Hepatocyte (in vitro differentiated cells): ENCODE measurements around the gene PVALEF. TPM values are rescaled to one million over a fixed set of nuclear protein-coding genes. Genes with fewer than 3 reads are reported as not detected.
A peak's percentile ranks its signal among the peaks of the same experiment; 100 is the strongest.
"Not testable (repeated sequence)": the region's sequence is repeated elsewhere in the genome, so short reads cannot be mapped to it uniquely, and the experiment has no call there.

Experiments
- DNase-seq: peaks from one replicate; pipeline ENCODE4 v3.0.0-alpha.2; 2016; ENCODE audit warnings: low spot score
- H2AFZ ChIP-seq: fragments of 200-600 bp; sonication (generic); 2 replicates; pipeline ENCODE4 v1.6.0; 2016; ENCODE audit warnings: antibody characterized with exemption, mild to moderate bottlenecking
- H3K27ac ChIP-seq: fragments of 200-600 bp; sonication (generic); 2 replicates; pipeline ENCODE4 v1.5.1; 2016; ENCODE audit warnings: mild to moderate bottlenecking
- H3K27me3 ChIP-seq: fragments of 200-600 bp; sonication (generic); 2 replicates; pipeline ENCODE4 v1.6.1; 2016
- H3K36me3 ChIP-seq: fragments of 200-600 bp; sonication (generic); replicated peaks from 2 replicates; pipeline ENCODE4 v1.5.1; 2016; ENCODE audit warnings: low read depth; ENCODE audit not compliant: insufficient read depth
- H3K4me1 ChIP-seq: fragments of 200-600 bp; sonication (generic); 2 replicates; pipeline ENCODE4 v1.5.1; 2016; ENCODE audit warnings: mild to moderate bottlenecking, moderate library complexity; ENCODE audit not compliant: insufficient read depth
- H3K4me2 ChIP-seq: fragments of 200-600 bp; sonication (generic); 2 replicates; pipeline ENCODE4 v1.6.0; 2016
- H3K4me3 ChIP-seq: fragments of 200-600 bp; sonication (generic); 2 replicates; pipeline ENCODE4 v1.5.1; 2016; ENCODE audit warnings: mild to moderate bottlenecking
- H3K79me2 ChIP-seq: fragments of 200-600 bp; sonication (generic); 2 replicates; pipeline ENCODE4 v1.6.0; 2017; ENCODE audit warnings: mild to moderate bottlenecking
- H3K9me2 ChIP-seq: fragments of 200-600 bp; sonication (generic); replicated peaks from 2 replicates; pipeline ENCODE4 v1.6.0; 2017; ENCODE audit warnings: mild to moderate bottlenecking; ENCODE audit not compliant: insufficient read depth
- H3K9me3 ChIP-seq: fragments of 200-600 bp; sonication (generic); 2 replicates; pipeline ENCODE4 v1.5.1; 2016; ENCODE audit warnings: low read depth, mild to moderate bottlenecking
- H4K20me1 ChIP-seq: fragments of 200-600 bp; sonication (generic); 2 replicates; pipeline ENCODE4 v1.6.0; 2016; ENCODE audit warnings: mild to moderate bottlenecking; ENCODE audit not compliant: insufficient read depth, poor library complexity, severe bottlenecking
- EZH2 ChIP-seq: fragments of 200-600 bp; sonication (generic); IDR thresholded peaks from 2 replicates; pipeline ENCODE4 v1.6.1; 2016; ENCODE audit warnings: antibody characterized with exemption, mild to moderate bottlenecking, borderline replicate concordance
- EZH2phosphoT487 ChIP-seq: fragments of 200-600 bp; sonication (generic); IDR thresholded peaks from one replicate; pipeline ENCODE4 v1.6.1; 2018; ENCODE audit warnings: antibody characterized with exemption, mild to moderate bottlenecking, low read depth, moderate library complexity; ENCODE audit not compliant: unreplicated experiment, severe bottlenecking
- WGBS: methylation state at CpG from one replicate; pipeline ENCODE4 v1.1.6; 2016; ENCODE audit warnings: low lambda C conversion rate; ENCODE audit errors: missing lambda C conversion rate; 5-methylcytosine and 5-hydroxymethylcytosine counted together
- polyA plus RNA-seq: library from polyadenylated mRNA; unstranded; fragments of >200 nt; fragmentation: Nextera tagmentation; extraction: Ambion mirVana; gene quantifications from 2 replicates; pipeline ENCODE4 v1.2.1, GENCODE V29; 2016
- total RNA-seq: library from RNA; depleted of rRNA; stranded (reverse); fragments of >200 nt; gene quantifications from 2 replicates; pipeline ENCODE4 v1.2.3, GENCODE V29; 2014
- TF ChIP-seq, protein P1 (sequence below): fragments of 200-600 bp; sonication (generic); IDR thresholded peaks from 2 replicates; pipeline ENCODE4 v1.5.1; 2016; ENCODE audit warnings: antibody characterized with exemption, mild to moderate bottlenecking; ENCODE audit not compliant: poor library complexity

Gene PVALEF
- total and polyA plus RNA-seq, 2 experiments from 2014 or later: 0.15 TPM; not detected in 1

DNA sequence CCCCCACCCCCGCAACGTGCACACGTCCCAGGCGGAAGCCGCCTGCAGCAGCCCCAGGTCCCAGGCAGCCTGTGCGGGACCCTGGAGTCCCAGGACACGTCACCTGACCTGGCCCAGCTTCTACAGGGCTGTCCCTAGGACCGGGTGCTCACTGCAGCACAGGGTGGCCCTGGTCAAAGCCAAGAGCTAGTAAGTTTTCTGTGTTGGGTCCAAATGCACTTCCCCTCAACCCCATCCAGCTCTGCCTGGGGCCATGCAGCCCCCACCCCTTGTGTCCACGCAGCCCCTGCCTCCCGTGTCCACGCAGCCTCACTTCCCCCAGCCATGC lies 22.1 kb upstream of the PVALEF start:
- Histone ChIP-seq H3K4me2 (no peak overlapping the region), H3K4me1 (peaks cover 5% of the 10 kb centered on the region), H2AFZ (peak overlapping the region; percentile 2), H3K27ac (no peak overlapping the region), H3K27me3 (no peaks in the 10 kb centered on the region), H3K9me3 (no peaks in the 10 kb centered on the region), H3K4me3 (no peak overlapping the region), H3K79me2 (no peaks in the 10 kb centered on the region), H3K9me2 (no peaks in the 10 kb centered on the region), H3K36me3 (no peaks in the 10 kb centered on the region), H4K20me1 (no peaks in the 10 kb centered on the region)
- 77% methylated on average over 5 of the region's 11 CpGs for WGBS
- TF ChIP-seq EZH2 (no peak), EZH2phosphoT487 (no peak)
- TF ChIP-seq, protein P1, sequence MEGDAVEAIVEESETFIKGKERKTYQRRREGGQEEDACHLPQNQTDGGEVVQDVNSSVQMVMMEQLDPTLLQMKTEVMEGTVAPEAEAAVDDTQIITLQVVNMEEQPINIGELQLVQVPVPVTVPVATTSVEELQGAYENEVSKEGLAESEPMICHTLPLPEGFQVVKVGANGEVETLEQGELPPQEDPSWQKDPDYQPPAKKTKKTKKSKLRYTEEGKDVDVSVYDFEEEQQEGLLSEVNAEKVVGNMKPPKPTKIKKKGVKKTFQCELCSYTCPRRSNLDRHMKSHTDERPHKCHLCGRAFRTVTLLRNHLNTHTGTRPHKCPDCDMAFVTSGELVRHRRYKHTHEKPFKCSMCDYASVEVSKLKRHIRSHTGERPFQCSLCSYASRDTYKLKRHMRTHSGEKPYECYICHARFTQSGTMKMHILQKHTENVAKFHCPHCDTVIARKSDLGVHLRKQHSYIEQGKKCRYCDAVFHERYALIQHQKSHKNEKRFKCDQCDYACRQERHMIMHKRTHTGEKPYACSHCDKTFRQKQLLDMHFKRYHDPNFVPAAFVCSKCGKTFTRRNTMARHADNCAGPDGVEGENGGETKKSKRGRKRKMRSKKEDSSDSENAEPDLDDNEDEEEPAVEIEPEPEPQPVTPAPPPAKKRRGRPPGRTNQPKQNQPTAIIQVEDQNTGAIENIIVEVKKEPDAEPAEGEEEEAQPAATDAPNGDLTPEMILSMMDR: no peak
- no peak for DNase-seq

DNA sequence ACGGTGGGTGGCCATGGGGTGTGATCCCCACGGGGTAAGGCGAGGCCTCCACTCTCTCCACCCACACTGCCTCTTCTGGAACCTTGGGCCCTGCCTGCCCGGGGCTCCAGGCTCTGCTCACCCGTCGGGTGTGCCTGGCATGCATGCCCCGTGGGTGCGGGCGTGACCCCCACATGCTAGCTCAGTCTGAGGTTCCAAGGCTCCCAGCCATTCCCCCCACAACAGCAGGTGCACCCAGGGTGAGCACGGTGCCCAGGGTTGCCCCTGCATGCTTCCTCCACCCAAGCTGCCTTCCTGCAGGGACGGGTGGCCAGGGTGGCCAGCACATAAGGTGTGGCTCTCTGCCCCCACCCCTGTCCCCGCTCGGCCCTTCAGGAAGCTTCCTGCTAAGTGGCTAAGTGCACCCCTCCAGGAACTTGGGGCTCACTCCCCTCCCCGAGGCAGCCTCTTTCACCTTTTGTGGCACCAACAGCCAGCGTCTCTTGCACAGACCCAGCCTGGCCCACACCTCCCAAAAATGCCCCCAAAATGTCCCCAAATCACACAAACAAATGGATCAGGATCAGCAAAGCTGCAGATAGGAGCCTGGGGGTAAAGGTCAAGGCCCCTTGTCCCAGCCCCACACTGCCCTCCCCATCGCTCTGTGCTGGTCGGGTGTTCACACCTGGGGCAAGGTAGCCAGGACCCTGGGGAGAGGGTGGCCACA lies 21.4 kb upstream of the PVALEF start:
- H3K9me3 ChIP-seq: no peaks in the 10 kb centered on the region
- no peaks in the 10 kb centered on the region for H3K79me2 ChIP-seq
- no peak for DNase-seq
- no peaks in the 10 kb centered on the region for H3K27me3 ChIP-seq
- TF ChIP-seq EZH2 (no peak), EZH2phosphoT487 (no peak)
- TF ChIP-seq, protein P1: no peak
- no peak overlapping the region for H3K4me3 ChIP-seq
- H4K20me1 ChIP-seq: no peaks in the 10 kb centered on the region
- H3K36me3 ChIP-seq: no peaks in the 10 kb centered on the region
- no peak overlapping the region for H2AFZ ChIP-seq
- peaks cover 5% of the 10 kb centered on the region for H3K4me1 ChIP-seq
- H3K27ac ChIP-seq: no peak overlapping the region
- H3K4me2 ChIP-seq: no peak overlapping the region
- 92% methylated on average over 16 of the region's 17 CpGs for WGBS
- no peaks in the 10 kb centered on the region for H3K9me2 ChIP-seq

DNA sequence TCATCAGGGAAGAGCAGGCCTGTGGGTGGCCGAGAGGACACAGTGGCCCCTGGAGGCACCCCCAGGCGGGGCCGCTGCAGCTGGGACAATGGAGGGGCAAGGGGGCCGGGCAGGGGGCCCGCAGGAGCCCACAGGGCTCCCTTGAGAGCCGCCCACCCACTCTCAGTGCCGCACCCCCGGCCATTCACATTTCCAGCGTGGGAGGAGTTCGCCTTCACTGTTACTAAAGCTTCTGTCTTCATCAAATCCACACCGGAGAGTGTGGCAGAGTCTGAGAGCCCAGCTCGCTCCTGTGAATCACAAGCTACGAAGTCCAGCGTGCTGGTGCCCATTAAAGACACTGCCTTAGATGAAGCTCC lies 20.9 kb upstream of the PVALEF start:
- TF ChIP-seq EZH2phosphoT487: no peak
- no peak for TF ChIP-seq EZH2
- TF ChIP-seq, protein P1: no peak
- no peaks in the 10 kb centered on the region for H3K27me3 ChIP-seq
- H3K9me2 ChIP-seq: no peaks in the 10 kb centered on the region
- no peak overlapping the region for H3K4me3 ChIP-seq
- WGBS: 90% methylated on average over 14 of the region's 14 CpGs
- DNase-seq: no peak
- no peak overlapping the region for H3K4me2 ChIP-seq
- H3K79me2 ChIP-seq: no peaks in the 10 kb centered on the region
- no peak overlapping the region for H3K27ac ChIP-seq
- no peaks in the 10 kb centered on the region for H3K36me3 ChIP-seq
- no peaks in the 10 kb centered on the region for H4K20me1 ChIP-seq
- no peak overlapping the region for H2AFZ ChIP-seq
- H3K9me3 ChIP-seq: no peaks in the 10 kb centered on the region
- peaks cover 5% of the 10 kb centered on the region for H3K4me1 ChIP-seq

DNA sequence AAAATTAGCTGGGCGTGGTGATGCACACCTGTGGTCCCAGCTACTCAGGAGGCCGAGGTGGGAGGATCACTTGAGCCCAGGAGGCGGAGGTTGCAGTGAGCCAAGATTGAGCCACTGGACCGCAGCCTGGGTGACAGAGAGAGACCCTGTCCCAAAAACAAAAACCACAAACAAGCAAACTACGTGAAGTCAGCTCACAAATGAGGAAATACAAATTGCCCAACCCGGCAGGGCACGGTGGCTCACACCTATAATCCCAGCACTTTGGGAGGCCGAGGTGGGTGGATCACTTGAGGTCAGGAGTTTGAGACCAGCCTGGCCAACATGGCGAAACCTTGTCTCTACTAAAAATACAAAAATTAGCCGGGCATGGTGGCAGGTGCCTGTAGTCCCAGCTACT lies 19.1 kb upstream of the PVALEF start:
- H3K36me3 ChIP-seq, H3K4me3 ChIP-seq, H3K4me1 ChIP-seq, H3K4me2 ChIP-seq, H4K20me1 ChIP-seq, H3K79me2 ChIP-seq, DNase-seq, H3K27ac ChIP-seq, H3K9me3 ChIP-seq, H2AFZ ChIP-seq, H3K9me2 ChIP-seq, H3K27me3 ChIP-seq: not testable (repeated sequence)
- WGBS: 95% methylated on average over 10 of the region's 10 CpGs
